Measurements from ENCODE around the gene PIK3R1.

The PIK3R1 gene

GRCh38 chr5:68252673-68253623 lies 37.4 kb downstream of the PIK3R1 start:
- DNase-seq (ENCODE audit: low spot score), result peak; percentile 67

GRCh38 chr5:68253624-68254585 lies 38.3 kb downstream of the PIK3R1 start:
- no peak for DNase-seq (ENCODE audit: low spot score)

GRCh38 chr5:68254810-68255209 lies 39.3 kb downstream of the PIK3R1 start:
- DNase-seq (ENCODE audit: low spot score), result no peak

GRCh38 chr5:68255305-68256120 lies 40.0 kb downstream of the PIK3R1 start:
- DNase-seq (ENCODE audit: low spot score), result no peak

- no peak for DNase-seq (ENCODE audit: low spot score)
These were observed 41.7 kb downstream of the PIK3R1 start for GRCh38 chr5:68257210-68257609.

GRCh38 chr5:68258531-68258930 lies 43.0 kb downstream of the PIK3R1 start:
- no peak for DNase-seq (ENCODE audit: low spot score)

- DNase-seq (ENCODE audit: low spot score), result no peak
These were observed 44.1 kb downstream of the PIK3R1 start for GRCh38 chr5:68259700-68260099.

- no peak for DNase-seq (ENCODE audit: low spot score)
These were observed 44.9 kb downstream of the PIK3R1 start for GRCh38 chr5:68260467-68260866.

GRCh38 chr5:68261169-68261568 lies 45.6 kb downstream of the PIK3R1 start:
- DNase-seq (ENCODE audit: low spot score), result no peak

- DNase-seq (ENCODE audit: low spot score), result no peak
These were observed 46.1 kb downstream of the PIK3R1 start for GRCh38 chr5:68261569-68262065.

- DNase-seq (ENCODE audit: low spot score), result no peak
These were observed 48.7 kb downstream of the PIK3R1 start for GRCh38 chr5:68264024-68264956.

GRCh38 chr5:68265347-68265746 lies 49.8 kb downstream of the PIK3R1 start:
- DNase-seq (ENCODE audit: low spot score), result no peak

- DNase-seq (ENCODE audit: low spot score), result no peak
These were observed 50.4 kb downstream of the PIK3R1 start for GRCh38 chr5:68265822-68266395.

- DNase-seq (ENCODE audit: low spot score), result no peak
These were observed 50.9 kb downstream of the PIK3R1 start for GRCh38 chr5:68266457-68266856.

GRCh38 chr5:68267066-68267465 lies 51.5 kb downstream of the PIK3R1 start:
- no peak for DNase-seq (ENCODE audit: low spot score)

GRCh38 chr5:68268101-68268851 lies 52.7 kb downstream of the PIK3R1 start:
- DNase-seq (ENCODE audit: low spot score), result no peak

- no peak for DNase-seq (ENCODE audit: low spot score)
These were observed 53.2 kb downstream of the PIK3R1 start for GRCh38 chr5:68268852-68269130.

- no peak for DNase-seq (ENCODE audit: low spot score)
These were observed 54.3 kb downstream of the PIK3R1 start for GRCh38 chr5:68269820-68270219.

- no peak for DNase-seq (ENCODE audit: low spot score)
These were observed 54.9 kb downstream of the PIK3R1 start for GRCh38 chr5:68270399-68270975.

Data from D341Med (cell line).